SKM-1 (cell line): ENCODE results near the gene EXD3.
"Not testable (repeated sequence)": the region's sequence is repeated elsewhere in the genome, so short reads cannot be mapped to it uniquely, and the experiment has no call there.

Experiments used
- DNase-seq: peaks from one replicate; lab custom pipeline; 2025; ENCODE audit not compliant: unreplicated experiment; lab: John Stamatoyannopoulos, UW

Gene EXD3

GRCh38 chr9:137381501-137382443, 41.2 kb downstream of the EXD3 start:
- DNase-seq, result no peak

- DNase-seq, result no peak
These were observed 42.4 kb downstream of the EXD3 start for GRCh38 chr9:137380606-137381005.

DNA sequence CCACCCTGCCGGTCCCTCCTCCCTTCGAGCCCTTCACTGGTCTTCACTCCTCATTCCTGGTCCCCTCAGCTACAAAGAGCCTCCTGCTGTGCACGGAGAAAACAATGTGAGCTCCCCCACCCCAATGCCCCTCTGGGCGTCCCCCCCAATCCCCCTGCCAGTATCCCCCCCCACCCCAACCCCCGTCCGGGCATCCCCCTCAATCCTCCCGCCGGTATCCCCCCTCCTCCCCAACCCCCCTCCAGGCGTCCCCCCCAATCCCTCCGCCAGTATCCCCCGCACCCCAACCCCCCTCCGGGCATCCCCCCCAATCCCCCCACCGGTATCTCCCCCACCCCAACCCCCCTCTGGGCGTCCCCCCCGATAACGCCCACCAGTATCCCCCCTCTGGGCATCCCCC, 42.8 kb downstream of the EXD3 start:
- DNase-seq, result no peak

DNA sequence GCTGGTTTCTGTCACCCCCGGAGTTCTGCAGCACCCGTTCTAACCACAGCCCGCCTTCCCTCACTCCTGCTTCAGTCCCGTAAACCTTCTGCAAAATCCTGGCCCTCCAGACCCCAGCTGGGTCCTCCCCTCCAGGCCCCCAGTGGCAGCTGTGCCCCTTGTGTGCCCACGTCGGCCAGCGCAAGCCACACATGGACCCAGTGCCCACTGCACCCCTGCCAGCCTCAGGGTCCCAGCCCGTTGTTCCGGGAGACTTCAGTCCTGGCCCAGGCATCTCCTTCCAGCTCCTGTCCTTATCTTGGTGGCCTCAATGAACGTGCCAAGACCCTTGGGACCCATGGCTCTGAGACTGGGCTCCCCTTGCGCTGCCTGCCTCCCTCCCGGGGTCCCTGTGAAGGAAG, 43.2 kb downstream of the EXD3 start:
- no peak for DNase-seq

- DNase-seq, result not testable (repeated sequence)
These were observed 44.1 kb downstream of the EXD3 start for GRCh38 chr9:137378688-137379410.

GRCh38 chr9:137376386-137376785, 46.6 kb downstream of the EXD3 start:
- DNase-seq, result no peak

DNA sequence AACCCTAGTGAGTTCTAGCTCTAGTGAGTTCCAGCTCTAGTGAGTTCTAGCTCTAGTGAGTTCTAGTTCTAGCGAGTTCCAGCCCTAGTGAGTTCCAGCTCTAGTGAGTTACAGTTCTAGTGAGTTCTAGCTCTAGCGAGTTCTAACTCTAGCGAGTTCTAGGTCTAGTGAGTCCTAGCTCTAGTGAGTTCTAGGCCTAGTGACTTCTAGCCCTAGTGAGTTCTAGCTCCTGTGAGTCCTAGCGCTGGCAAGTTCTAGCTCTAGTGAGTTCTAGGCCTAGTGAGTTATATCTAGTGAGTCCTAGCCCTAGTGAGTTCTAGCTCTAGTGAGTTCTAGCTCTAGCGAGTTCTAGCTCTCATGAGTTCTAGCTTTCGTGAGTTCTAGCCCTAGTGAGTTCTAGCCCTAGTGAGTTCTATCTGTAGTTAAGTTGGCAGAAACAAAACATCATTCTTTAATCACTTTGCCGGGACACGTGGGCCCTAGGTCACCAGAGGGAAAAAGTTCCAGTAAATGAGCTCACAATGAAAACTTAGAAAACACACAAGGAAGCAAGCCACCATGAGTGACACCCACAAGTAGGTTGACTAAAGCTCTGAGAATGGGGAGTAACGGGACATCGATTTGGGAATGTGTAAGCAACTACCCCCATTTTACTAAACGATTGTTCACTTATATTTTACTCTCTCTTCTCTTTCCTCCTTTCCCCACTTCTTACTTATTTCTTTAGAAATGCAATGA, 47.5 kb downstream of the EXD3 start:
- DNase-seq, result no peak

DNA sequence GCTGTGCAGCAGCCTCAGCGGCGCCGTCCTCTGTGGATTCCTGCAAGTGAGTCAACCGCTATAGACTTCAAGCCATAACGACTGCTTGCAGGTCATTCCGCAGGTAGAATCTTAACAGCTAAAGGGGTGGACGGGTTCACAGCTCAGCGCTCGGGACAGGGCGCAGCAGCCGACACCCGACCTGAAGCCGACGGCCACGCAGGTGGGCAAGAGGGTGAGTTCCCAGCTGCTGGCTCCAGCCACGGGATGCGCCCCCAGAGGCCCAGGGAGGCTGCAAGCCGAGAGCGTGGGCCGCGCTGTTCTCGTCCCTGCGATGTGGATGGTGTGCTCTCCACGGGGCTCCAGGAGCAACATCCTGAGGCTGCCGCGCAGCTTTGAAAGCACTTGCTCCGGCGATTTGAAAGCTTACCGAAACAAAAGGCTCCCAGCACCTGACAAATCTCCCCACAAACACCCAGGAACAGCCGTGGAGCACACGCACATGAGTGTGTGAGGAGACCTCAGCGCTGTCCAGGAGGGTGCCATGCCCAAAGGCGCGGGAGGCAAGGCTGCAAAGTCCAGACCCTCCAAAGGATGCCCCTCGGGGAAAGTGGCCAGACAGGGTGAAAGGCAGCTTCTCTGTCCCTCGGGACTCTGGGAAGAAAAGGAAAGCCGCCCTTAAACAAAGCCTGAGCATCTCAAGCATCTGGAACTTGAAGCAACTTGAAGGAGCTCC, 48.7 kb downstream of the EXD3 start:
- DNase-seq, result no peak

DNA sequence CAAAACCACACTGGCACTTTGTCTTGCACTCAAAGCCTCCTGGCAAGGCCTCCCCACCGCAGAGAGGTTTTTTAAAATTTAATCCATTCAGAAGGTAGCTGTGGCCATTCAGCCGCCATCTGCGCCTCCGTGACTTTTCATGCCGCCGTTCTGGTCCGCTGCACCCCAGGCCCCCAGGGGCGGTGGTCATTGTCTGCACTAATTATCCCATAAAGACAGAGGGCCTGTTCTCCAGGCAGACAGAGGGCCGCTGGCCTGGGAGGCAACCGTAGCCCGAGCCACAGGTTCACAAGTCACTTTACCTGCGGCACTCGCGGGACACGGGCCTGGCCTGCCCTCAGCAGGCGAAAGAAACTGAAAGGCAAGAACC, 49.4 kb downstream of the EXD3 start:
- no peak for DNase-seq

GRCh38 chr9:137372693-137373610, 50.0 kb downstream of the EXD3 start:
- no peak for DNase-seq

- no peak for DNase-seq
These were observed 50.9 kb downstream of the EXD3 start for GRCh38 chr9:137371946-137372651.

DNA sequence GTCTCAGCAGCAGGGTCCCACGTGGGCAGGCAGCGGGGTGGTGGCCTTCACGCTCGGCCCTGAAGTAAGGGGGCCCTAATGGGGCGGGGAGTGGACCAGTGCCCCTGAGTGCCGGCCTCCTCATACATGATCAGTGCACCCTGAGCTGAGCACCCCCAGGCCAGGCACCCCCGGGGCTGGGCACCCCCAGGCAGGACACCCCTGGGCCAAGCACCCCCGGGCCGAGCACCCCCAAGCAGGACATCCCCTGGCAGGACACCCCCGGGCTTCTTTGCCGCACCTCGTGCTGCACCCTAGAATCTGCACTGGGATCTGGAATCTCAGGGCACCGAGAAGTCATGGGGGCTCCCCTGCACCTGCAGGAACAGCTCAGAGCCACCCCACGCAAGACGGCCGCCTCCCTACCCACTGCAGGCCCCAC, 51.4 kb downstream of the EXD3 start:
- no peak for DNase-seq

DNA sequence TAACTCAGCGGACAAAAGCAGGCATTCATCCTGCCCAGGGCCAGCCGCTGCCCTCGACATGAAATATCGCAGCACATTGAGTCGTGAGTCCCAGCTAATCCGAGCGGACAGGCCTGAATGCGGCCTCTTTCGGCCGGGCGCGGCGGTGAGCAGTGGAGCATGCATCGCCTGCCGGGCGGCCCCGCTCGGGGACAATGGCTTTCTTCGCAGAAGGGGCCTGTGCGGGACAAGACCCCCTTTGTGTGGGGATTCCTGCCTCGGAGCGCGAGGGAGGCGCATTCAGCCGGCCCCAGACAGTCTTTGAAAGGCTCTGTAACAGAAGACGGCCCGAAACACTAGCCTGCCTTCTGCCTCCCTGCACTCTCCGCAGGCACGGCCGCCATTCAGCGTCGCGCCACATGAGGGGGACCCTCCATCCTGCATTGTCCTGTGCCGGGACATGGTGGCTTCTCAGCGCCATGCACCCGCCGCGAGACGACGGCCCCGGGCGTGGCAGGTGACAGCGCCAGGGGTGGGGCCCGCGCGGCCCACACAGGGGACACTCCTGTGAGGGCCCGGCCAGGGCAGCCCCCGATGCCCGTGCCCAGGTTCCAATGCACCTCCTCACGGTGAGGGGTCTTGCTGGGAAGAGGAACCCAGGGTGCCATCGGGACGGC, 52.0 kb downstream of the EXD3 start:
- no peak for DNase-seq

DNA sequence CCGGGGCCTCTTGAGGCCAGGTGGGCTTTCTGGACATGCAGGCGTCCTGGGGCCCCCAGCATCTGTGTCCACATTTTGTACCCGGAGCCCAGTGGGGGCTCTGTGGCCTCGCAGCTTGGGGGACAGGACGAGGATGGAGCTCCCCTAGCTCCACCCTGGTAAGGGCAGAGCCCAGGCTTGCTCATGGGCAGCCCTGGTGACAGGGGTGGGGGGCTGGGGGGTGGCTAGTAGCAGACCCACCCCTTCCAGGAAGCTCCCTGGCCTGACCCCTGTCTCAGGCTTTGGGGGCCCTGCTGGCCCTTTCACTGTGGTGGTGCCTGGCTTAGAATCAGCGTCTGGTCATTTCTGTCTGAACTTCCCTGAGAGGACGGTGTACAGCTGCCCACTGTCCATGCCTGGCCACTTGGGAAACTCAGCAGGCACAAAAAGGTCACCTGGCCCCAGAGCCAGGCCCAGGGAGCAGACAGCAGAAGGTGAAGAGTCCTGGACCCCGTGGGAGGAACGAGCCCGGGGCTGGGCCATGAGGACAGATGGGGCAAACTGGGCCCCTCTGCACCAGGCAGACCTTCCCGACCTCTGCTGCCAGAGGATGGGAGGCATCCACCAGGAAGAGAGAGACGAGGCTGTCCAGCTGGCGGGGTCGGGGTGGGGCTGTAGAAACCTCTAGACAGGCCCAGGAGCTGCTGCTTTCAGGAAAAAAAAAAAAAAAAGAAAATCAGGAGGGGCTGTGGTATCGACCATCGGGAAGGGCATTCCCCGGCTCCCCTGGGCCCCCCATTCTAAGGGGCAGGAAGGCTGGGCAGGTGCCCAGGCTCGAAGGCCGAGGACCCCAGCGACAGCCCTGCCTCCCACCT, 52.8 kb downstream of the EXD3 start:
- DNase-seq, result no peak

DNA sequence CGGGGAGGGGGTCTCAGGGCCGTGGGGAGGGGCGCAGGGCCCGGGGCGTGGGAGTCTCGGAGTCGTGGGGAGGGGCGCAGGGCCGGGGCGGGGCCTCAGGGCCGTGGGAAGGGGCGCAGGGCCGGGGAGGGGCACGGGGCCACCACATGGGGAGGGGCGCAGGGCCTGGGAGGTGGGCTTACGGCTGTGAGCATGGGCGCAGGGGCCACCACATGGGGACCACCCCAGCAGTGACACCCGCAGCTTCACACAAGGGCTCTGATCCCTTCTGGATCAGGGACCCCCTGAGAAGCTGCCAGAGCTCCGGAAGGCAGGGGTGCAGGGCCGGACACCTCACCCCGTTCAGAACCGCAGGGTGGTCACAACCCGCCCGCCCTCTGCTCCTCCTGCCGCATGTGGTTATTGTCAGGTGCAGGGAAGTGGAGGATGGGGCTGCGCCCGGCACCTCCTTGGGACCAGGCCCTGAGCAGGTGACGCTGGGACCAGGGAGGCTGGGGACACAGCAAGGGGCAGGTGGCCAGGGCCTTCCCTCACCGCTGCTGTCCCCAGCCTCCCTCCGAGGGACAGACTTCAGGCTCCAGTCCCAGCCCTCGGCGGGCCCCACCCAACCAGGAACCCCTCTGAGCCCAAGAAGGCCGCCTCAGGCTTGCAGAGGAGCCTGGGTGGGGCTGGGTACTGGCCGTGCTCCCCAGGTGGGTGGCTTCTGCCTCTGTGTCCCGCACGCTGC, 53.7 kb downstream of the EXD3 start:
- DNase-seq, result no peak

GRCh38 chr9:137368431-137369035, 54.4 kb downstream of the EXD3 start:
- no peak for DNase-seq
